Neutrophil (primary cell): Measurements from ENCODE around the gene S1PR5.
"Not testable (repeated sequence)": the region's sequence is repeated elsewhere in the genome, so short reads cannot be mapped to it uniquely, and the experiment has no call there.

Experiments
- H3K27ac ChIP-seq: fragments of 200-600 bp; sonication (generic); 2 replicates; pipeline ENCODE4 v1.5.1; 2016; ENCODE audit warnings: mild to moderate bottlenecking, moderate library complexity
- H3K27me3 ChIP-seq: fragments of 200-600 bp; sonication (generic); 2 replicates; pipeline ENCODE4 v1.6.0; 2016; ENCODE audit warnings: mild to moderate bottlenecking
- H3K36me3 ChIP-seq: fragments of 200-600 bp; sonication (generic); 2 replicates; pipeline ENCODE4 v1.5.1; 2017
- H3K4me1 ChIP-seq, 2 experiments: fragments of 200-600 bp in 1 of 2; sonication (generic) in 1 of 2; 1 replicate in 1 of 2; 2 replicates in 1 of 2; pipeline versions ENCODE4 v1.5.1 to v1.6.1; 2013 to 2016; ENCODE audit warnings: low read depth in 1 of 2, low read length in 1 of 2, mild to moderate bottlenecking in 1 of 2, moderate library complexity in 1 of 2; ENCODE audit not compliant: control insufficient read depth in 1 of 2, insufficient read depth in 1 of 2
- H3K4me3 ChIP-seq, 2 experiments: fragments of 200-600 bp in 1 of 2; sonication (generic) in 1 of 2; 1 replicate in 1 of 2; 2 replicates in 1 of 2; pipeline ENCODE4 v1.5.1; 2013 to 2016; ENCODE audit warnings: low read depth in 1 of 2, low read length in 1 of 2, mild to moderate bottlenecking in 1 of 2, moderate library complexity in 1 of 2
- H3K9me3 ChIP-seq: fragments of 200-600 bp; sonication (generic); 2 replicates; pipeline ENCODE4 v1.5.1; 2016
- TF ChIP-seq, protein P1 (sequence below): fragments of 200-600 bp; sonication (generic); IDR thresholded peaks from 2 replicates; pipeline ENCODE4 v1.5.1; 2016; ENCODE audit warnings: antibody characterized with exemption

The S1PR5 gene

DNA sequence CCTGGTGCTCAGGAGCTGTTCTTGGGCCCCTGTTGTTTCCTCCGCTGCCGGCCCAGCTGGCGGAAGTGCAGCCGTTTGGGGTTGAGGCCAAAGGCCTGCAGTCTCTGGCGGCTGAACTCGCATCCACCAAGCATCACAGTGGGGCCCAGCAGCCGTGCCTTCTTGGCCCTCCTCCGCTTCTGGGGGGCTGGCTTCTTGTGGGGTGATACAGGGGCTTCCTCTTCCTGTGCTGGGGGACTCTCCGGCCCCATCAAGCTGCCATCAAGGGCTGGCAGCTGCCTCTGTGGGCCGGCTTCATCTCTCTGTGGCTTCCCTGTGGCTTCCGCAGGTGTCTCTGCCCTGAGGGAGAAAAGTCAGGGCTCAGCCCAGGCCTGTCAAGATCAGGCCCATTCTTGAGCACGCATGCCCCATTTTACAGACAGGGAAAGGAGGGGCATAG lies 36.7 kb upstream of the S1PR5 start:
- Histone ChIP-seq H3K9me3 (no peaks in the 10 kb centered on the region), H3K4me3 (no peak overlapping the region), H3K27ac (peak overlapping the region; percentile 48), H3K36me3 (peaks cover 76% of the 10 kb centered on the region), H3K27me3 (no peaks in the 10 kb centered on the region), H3K4me1 (peaks cover 8 to 12% of the 10 kb centered on the region in 2 experiments)
- TF ChIP-seq, protein P1, sequence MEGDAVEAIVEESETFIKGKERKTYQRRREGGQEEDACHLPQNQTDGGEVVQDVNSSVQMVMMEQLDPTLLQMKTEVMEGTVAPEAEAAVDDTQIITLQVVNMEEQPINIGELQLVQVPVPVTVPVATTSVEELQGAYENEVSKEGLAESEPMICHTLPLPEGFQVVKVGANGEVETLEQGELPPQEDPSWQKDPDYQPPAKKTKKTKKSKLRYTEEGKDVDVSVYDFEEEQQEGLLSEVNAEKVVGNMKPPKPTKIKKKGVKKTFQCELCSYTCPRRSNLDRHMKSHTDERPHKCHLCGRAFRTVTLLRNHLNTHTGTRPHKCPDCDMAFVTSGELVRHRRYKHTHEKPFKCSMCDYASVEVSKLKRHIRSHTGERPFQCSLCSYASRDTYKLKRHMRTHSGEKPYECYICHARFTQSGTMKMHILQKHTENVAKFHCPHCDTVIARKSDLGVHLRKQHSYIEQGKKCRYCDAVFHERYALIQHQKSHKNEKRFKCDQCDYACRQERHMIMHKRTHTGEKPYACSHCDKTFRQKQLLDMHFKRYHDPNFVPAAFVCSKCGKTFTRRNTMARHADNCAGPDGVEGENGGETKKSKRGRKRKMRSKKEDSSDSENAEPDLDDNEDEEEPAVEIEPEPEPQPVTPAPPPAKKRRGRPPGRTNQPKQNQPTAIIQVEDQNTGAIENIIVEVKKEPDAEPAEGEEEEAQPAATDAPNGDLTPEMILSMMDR: no peak

DNA sequence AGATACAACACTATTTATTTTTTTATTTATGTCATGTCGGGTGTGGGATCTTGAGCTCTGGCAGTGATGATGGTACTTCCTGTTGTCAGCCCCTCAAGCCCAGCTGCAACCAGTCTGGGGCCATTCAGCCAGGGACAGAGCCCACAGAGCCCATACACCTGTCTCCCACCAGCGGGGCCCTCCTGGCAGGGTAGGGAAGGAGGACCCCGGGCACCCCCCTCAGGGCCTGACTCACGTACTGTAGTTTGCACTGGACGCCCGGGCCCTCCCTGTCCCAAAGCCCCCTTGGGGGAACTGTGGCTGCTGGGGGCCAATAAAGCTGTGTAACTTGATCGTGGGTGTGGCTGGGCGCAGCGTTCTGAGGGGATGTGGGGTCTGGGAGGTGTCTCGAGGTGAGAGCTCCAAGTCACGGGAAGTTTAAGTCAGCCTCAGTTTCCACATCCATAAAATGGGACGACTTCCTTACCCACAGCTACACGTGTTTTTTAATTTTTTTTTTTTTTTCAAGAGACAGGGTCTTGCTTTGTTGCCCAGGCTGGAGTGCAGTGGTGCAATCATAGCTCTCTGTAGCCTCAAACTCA lies 35.9 kb upstream of the S1PR5 start:
- no peak overlapping the region for H3K4me3 ChIP-seq
- H3K9me3 ChIP-seq: no peaks in the 10 kb centered on the region
- H3K4me1 ChIP-seq: peaks cover 8 to 12% of the 10 kb centered on the region in 2 experiments
- H3K36me3 ChIP-seq: peaks cover 84% of the 10 kb centered on the region
- H3K27ac ChIP-seq: no peak overlapping the region
- TF ChIP-seq, protein P1: no peak
- no peaks in the 10 kb centered on the region for H3K27me3 ChIP-seq

DNA sequence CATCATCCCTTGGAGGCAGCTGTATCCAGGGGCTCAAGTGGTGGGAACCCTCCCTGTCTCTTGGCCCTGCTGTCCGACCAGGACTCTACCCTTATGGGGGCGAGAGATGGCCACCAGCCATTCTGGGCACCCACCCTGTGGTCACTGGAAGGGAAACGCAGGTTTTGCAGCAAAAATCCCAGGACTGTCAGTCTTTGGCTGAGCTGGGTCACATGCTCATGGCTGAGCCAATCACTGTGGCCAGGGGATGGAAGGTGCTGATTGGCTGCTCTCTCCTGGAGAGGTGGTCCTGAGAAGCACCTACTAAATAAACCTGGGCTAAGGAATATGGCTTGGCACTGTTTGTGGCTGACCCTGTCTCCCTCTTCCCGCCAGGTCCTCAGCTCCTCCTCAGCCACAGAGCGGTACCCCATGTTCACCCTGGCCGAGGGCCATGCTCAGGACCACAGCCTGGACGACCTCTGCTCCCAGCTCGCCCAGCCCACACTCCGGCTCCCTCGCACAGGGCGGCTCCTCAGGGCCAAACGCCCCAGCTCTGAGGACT lies 35.3 kb upstream of the S1PR5 start:
- H3K4me1 ChIP-seq: peaks cover 8 to 12% of the 10 kb centered on the region in 2 experiments
- no peak overlapping the region for H3K27ac ChIP-seq
- H3K9me3 ChIP-seq: no peaks in the 10 kb centered on the region
- H3K36me3 ChIP-seq: peaks cover 79% of the 10 kb centered on the region
- no peaks in the 10 kb centered on the region for H3K27me3 ChIP-seq
- H3K4me3 ChIP-seq: no peak overlapping the region
- TF ChIP-seq, protein P1: no peak

DNA sequence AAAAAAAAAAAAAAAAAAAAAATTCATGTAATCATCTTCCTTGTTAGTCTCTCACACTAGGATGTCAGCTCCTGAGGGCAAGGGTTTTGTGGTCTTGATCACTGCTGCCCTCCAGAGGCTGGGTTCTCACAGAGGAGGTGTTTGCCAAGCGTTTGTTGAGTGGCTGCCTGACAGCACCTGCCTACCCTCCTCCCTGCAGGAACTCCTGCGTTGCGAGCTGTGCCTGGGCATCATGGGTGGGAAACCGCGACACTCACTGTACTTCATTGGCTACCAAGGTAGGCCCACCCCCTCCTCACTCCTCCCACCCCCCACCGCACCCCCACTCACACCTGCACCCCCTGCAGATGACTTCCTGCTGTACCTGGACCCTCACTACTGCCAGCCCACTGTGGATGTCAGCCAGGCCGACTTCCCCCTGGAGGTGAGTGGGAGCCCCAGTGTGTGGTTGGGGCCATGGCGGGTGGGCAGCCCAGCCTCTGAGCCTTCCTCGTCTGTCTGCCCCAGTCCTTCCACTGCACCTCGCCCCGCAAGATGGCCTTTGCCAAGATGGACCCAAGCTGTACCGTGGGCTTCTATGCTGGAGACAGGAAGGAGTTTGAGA lies 34.6 kb upstream of the S1PR5 start:
- H3K27ac ChIP-seq: no peak overlapping the region
- TF ChIP-seq, protein P1: no peak
- no peaks in the 10 kb centered on the region for H3K27me3 ChIP-seq
- no peak overlapping the region for H3K4me3 ChIP-seq
- peaks cover 8 to 12% of the 10 kb centered on the region in 2 experiments for H3K4me1 ChIP-seq
- peaks cover 80% of the 10 kb centered on the region for H3K36me3 ChIP-seq
- H3K9me3 ChIP-seq: no peaks in the 10 kb centered on the region

DNA sequence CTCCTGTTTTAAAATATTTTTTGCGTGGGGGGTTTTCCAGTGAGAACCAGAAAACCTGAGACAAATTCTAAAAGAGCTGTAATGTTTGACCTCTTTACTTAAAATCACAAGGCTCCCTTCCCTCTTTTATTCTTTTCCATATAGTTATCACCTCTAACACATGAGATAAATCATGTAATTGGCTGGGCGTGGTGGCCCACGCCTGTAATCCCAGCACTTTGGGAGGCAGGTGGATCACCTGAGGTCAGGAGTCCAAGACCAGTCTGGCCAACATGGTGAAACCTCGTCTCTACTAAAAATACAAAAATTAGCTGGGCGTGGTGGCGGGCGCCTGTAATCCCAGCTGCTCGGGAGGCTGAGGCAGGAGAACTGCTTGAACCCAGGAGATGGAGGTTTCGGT lies 33.8 kb upstream of the S1PR5 start:
- H3K27me3 ChIP-seq, H3K27ac ChIP-seq, H3K4me3 ChIP-seq, H3K9me3 ChIP-seq: not testable (repeated sequence)
- Histone ChIP-seq H3K36me3 (peaks cover 86% of the 10 kb centered on the region), H3K4me1 (peaks cover 8 to 12% of the 10 kb centered on the region in 2 experiments)

DNA sequence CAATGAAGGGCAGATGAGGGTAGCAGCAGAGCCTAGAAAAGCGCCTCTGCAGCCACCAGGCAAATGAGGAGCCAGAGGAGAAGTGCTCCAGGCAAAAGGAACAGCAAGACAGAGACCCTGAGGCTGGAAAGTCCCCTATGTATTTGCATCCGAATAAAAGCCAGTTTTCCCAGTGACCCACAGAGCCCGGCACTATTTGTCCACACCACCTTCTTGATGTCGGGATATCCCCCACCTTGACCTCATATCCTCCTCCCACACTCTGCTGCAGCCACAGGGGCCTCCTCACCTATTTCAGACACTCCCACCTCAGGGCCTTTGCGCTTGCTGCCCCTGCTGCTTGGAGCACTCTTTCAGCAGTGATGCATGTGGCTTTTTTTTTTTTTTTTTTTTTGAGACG lies 33.1 kb upstream of the S1PR5 start:
- Histone ChIP-seq H3K27ac (no peak overlapping the region), H3K4me3 (no peak overlapping the region), H3K4me1 (peaks cover 7 to 8% of the 10 kb centered on the region in 2 experiments), H3K27me3 (no peaks in the 10 kb centered on the region), H3K9me3 (no peaks in the 10 kb centered on the region), H3K36me3 (peaks cover 89% of the 10 kb centered on the region)
- TF ChIP-seq, protein P1: no peak
